Right lobe of liver (tissue), 4 donors: Measurements from ENCODE around the gene RBM47.

Experiments
- POLR2A ChIP-seq: fragments of 450-650 bp; IDR thresholded peaks from one replicate; pipeline ENCODE4 v1.6.1; 2017; ENCODE audit warnings: antibody characterized with exemption, mild to moderate bottlenecking
- TF ChIP-seq, protein P1 (sequence below), 4 donors: fragments of 200-600 bp in 3 of 4; fragments of 450-650 bp in 1 of 4; IDR thresholded peaks; one replicate each; pipeline versions ENCODE4 v1.5.1 to v1.8.0; 2016 to 2022; ENCODE audit warnings: antibody characterized with exemption in 4 of 4, mild to moderate bottlenecking in 2 of 4
- donor health status: DM: no; HTN: no; CAD: no.
- donor health status: DM: no; HTN: no; CAD: no.
- donor health status: DM: no; HTN: yes; CAD: no.

GRCh38 chr4:40486534-40486933, 143.1 kb downstream of the RBM47 start:
- TF ChIP-seq, protein P1, sequence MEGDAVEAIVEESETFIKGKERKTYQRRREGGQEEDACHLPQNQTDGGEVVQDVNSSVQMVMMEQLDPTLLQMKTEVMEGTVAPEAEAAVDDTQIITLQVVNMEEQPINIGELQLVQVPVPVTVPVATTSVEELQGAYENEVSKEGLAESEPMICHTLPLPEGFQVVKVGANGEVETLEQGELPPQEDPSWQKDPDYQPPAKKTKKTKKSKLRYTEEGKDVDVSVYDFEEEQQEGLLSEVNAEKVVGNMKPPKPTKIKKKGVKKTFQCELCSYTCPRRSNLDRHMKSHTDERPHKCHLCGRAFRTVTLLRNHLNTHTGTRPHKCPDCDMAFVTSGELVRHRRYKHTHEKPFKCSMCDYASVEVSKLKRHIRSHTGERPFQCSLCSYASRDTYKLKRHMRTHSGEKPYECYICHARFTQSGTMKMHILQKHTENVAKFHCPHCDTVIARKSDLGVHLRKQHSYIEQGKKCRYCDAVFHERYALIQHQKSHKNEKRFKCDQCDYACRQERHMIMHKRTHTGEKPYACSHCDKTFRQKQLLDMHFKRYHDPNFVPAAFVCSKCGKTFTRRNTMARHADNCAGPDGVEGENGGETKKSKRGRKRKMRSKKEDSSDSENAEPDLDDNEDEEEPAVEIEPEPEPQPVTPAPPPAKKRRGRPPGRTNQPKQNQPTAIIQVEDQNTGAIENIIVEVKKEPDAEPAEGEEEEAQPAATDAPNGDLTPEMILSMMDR (IDR thresholded peaks at IDR 0.05): no peak
- no peak for TF ChIP-seq POLR2A
